Stimulated activated CD8-positive, alpha-beta memory T cell treated with anti-CD3 and anti-CD28 coated beads, Interleukin-15, amount 100 ng/mL, for 24 hours (primary cell): ENCODE measurements around the gene TMEM209.
"Not testable (repeated sequence)": the region's sequence is repeated elsewhere in the genome, so short reads cannot be mapped to it uniquely, and the experiment has no call there.

Source experiments
- DNase-seq: peaks from one replicate; pipeline ENCODE4 v3.0.0-alpha.2; 2020; ENCODE audit warnings: low read depth

The TMEM209 gene

GRCh38 chr7:130218806-130219620, 13.8 kb upstream of the TMEM209 start:
- no peak for DNase-seq

GRCh38 chr7:130216750-130217149, 11.5 kb upstream of the TMEM209 start:
- DNase-seq, result no peak

- DNase-seq, result no peak
Measured at GRCh38 chr7:130216025-130216424, 10.8 kb upstream of the TMEM209 start.

GRCh38 chr7:130213828-130214227, 8.6 kb upstream of the TMEM209 start:
- DNase-seq, result no peak

- DNase-seq, result no peak
Measured at GRCh38 chr7:130210181-130210935, 5.2 kb upstream of the TMEM209 start.

GRCh38 chr7:130208516-130208915, 3.3 kb upstream of the TMEM209 start:
- no peak for DNase-seq

- DNase-seq, result no peak
Measured at GRCh38 chr7:130207642-130208041, 2.4 kb upstream of the TMEM209 start, which contains the start of gene SSMEM1. SSMEM1 (plus strand) TSS chr7:130207860; CDS start chr7:130207911, 51 bp downstream.

GRCh38 chr7:130207033-130207432, 1.8 kb upstream of the TMEM209 start:
- DNase-seq, result no peak

GRCh38 chr7:130201796-130202195, 3.4 kb downstream of the TMEM209 start:
- no peak for DNase-seq

GRCh38 chr7:130197094-130197493, 8.1 kb downstream of the TMEM209 start:
- DNase-seq, result no peak

- no peak for DNase-seq
Measured at GRCh38 chr7:130196476-130196875, 8.7 kb downstream of the TMEM209 start.

- DNase-seq, result no peak
Measured at GRCh38 chr7:130195396-130195795, 9.8 kb downstream of the TMEM209 start.

- DNase-seq, result no peak
Measured at GRCh38 chr7:130191791-130192190, 13.4 kb downstream of the TMEM209 start.

- DNase-seq, result no peak
Measured at GRCh38 chr7:130189343-130189742, 15.9 kb downstream of the TMEM209 start.

- no peak for DNase-seq
Measured at GRCh38 chr7:130187360-130187759, 17.8 kb downstream of the TMEM209 start.

GRCh38 chr7:130184349-130184748, 20.9 kb downstream of the TMEM209 start:
- not testable (repeated sequence) for DNase-seq

- DNase-seq, result no peak
Measured at GRCh38 chr7:130182990-130183389, 22.2 kb downstream of the TMEM209 start.

- DNase-seq, result no peak
Measured at GRCh38 chr7:130181263-130181605, 24.0 kb downstream of the TMEM209 start.

- no peak for DNase-seq
Measured at GRCh38 chr7:130180571-130181262, 24.5 kb downstream of the TMEM209 start.

- no peak for DNase-seq
Measured at GRCh38 chr7:130179631-130180030, 25.6 kb downstream of the TMEM209 start.

GRCh38 chr7:130178251-130178650, 27.0 kb downstream of the TMEM209 start:
- no peak for DNase-seq

- no peak for DNase-seq
Measured at GRCh38 chr7:130174237-130174959, 30.8 kb downstream of the TMEM209 start.
